Karpas-422 (cell line): ENCODE data around the gene MYO5A. TPM values are rescaled to one million over a fixed set of nuclear protein-coding genes. Genes with fewer than 3 reads are reported as not detected.
"Not testable (repeated sequence)": the region's sequence is repeated elsewhere in the genome, so short reads cannot be mapped to it uniquely, and the experiment has no call there.

Source experiments
- DNase-seq: peaks from one replicate; pipeline ENCODE4 v3.0.0-alpha.2; 2015
- H2AFZ ChIP-seq: fragments of 200-600 bp; sonication (generic); 2 replicates; pipeline ENCODE4 v1.6.1; 2014; ENCODE audit warnings: antibody characterized with exemption, low read length, mixed read lengths
- H3K27ac ChIP-seq: fragments of 200-600 bp; sonication (generic); 2 replicates; pipeline ENCODE4 v1.5.1; 2014; ENCODE audit warnings: mild to moderate bottlenecking, low read length, moderate library complexity
- H3K27me3 ChIP-seq: fragments of 200-600 bp; sonication (generic); 2 replicates; pipeline ENCODE4 v1.6.1; 2014; ENCODE audit warnings: low read length, mixed read lengths
- H3K36me3 ChIP-seq: fragments of 200-600 bp; sonication (generic); 2 replicates; pipeline ENCODE4 v1.6.1; 2014; ENCODE audit warnings: low read length, mixed read lengths; ENCODE audit not compliant: insufficient read depth
- H3K4me1 ChIP-seq: fragments of 200-600 bp; sonication (generic); 2 replicates; pipeline ENCODE4 v1.6.1; 2014; ENCODE audit warnings: mild to moderate bottlenecking, low read length, mixed read lengths
- H3K4me2 ChIP-seq: fragments of 200-600 bp; sonication (generic); 2 replicates; pipeline ENCODE4 v1.6.1; 2014; ENCODE audit warnings: low read length, low read depth, mild to moderate bottlenecking; ENCODE audit not compliant: poor library complexity, severe bottlenecking
- H3K4me3 ChIP-seq: fragments of 200-600 bp; sonication (generic); 2 replicates; pipeline ENCODE4 v1.5.1; 2014; ENCODE audit warnings: mild to moderate bottlenecking, antibody characterized with exemption, low read length, mixed read lengths
- H3K79me2 ChIP-seq: fragments of 200-600 bp; sonication (generic); 2 replicates; pipeline ENCODE4 v1.6.1; 2014; ENCODE audit warnings: mild to moderate bottlenecking, low read length, mixed read lengths
- H3K9ac ChIP-seq: fragments of 200-600 bp; sonication (generic); 2 replicates; pipeline ENCODE4 v1.6.0; 2014; ENCODE audit warnings: low read length
- H3K9me2 ChIP-seq: fragments of 200-600 bp; sonication (generic), shearing (Covaris generic); replicated peaks from 2 replicates; pipeline ENCODE4 v1.6.0; 2014; ENCODE audit warnings: mild to moderate bottlenecking, low read length, moderate library complexity; ENCODE audit not compliant: insufficient read depth
- H3K9me3 ChIP-seq: fragments of 300-700, 200-600 bp; sonication (generic); 2 replicates; pipeline ENCODE4 v1.6.1; 2014; ENCODE audit warnings: low read length, mixed read lengths
- H4K20me1 ChIP-seq: fragments of 200-600 bp; sonication (generic); 2 replicates; pipeline ENCODE4 v1.6.1; 2014; ENCODE audit warnings: mild to moderate bottlenecking, antibody characterized with exemption, low read length, low read depth; ENCODE audit not compliant: insufficient read depth
- total RNA-seq: library from RNA; depleted of rRNA; stranded (reverse); fragments of >200 nt; shearing (Covaris generic); gene quantifications from 2 replicates; pipeline ENCODE4 v1.2.3, GENCODE V29; 2014; ENCODE audit warnings: low replicate concordance

The MYO5A gene
- total RNA-seq, 1 experiment from 2014 or later, result 34.8 TPM

DNA sequence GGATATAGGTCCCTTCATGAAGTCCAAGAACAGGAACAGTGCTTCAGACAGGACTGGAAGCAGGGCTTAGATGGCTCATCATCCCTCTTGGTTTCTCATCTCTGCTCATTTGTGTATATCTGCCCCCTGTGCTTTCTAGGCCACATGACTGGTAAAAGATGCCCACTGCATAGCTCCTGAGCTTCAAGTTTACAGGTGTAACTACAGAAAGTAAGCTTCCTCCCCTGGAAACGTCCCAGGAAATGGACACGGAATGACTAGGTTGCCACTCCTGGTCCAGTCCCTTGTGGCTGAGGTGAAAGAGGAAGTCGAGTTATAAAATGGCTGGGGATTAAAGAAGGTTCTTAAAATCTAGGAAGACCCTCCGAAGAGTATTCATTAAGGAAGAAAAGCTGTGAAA lies 32.5 kb downstream of the MYO5A start:
- Histone ChIP-seq H3K4me2 (peak overlapping the region; percentile 42), H3K9ac (no peak overlapping the region), H4K20me1 (no peaks in the 10 kb centered on the region), H3K9me2 (no peaks in the 10 kb centered on the region), H3K4me3 (no peak overlapping the region; the same call in 1 of the 2 replicates), H3K27ac (peak overlapping the region; percentile 48), H3K4me1 (peaks cover 31% of the 10 kb centered on the region), H3K79me2 (peaks cover 89% of the 10 kb centered on the region), H3K27me3 (no peaks in the 10 kb centered on the region), H2AFZ (no peak overlapping the region), H3K9me3 (no peaks in the 10 kb centered on the region), H3K36me3 (no peaks in the 10 kb centered on the region)
- DNase-seq, result peak; percentile 58

DNA sequence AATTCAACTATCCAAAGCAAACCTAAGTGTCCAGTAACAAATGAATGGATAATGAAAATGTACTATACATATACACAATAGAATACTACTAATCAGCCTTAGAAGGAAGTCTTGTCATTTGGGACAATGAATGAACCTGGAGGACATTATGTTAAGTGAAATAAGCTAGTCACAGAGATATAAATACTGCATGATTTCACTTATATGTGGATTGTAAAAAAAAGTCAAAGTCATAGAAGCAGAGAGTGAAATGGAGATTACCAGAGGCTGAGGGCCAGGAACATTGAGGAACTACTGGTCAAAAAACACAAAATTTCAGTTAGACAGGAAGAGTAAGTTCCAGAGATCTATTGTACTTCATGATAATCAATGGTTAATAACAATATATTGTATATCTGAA lies 33.6 kb downstream of the MYO5A start:
- no peak overlapping the region for H3K27ac ChIP-seq
- H3K27me3 ChIP-seq, result no peaks in the 10 kb centered on the region
- no peak for DNase-seq
- no peak overlapping the region for H3K9ac ChIP-seq
- no peak overlapping the region for H3K4me3 ChIP-seq
- H4K20me1 ChIP-seq, result no peaks in the 10 kb centered on the region
- H3K9me3 ChIP-seq, result no peaks in the 10 kb centered on the region
- peaks cover 33% of the 10 kb centered on the region for H3K4me1 ChIP-seq
- no peaks in the 10 kb centered on the region for H3K9me2 ChIP-seq
- H3K4me2 ChIP-seq, result no peak overlapping the region
- no peak overlapping the region for H2AFZ ChIP-seq
- H3K79me2 ChIP-seq, result peaks cover 91% of the 10 kb centered on the region
- H3K36me3 ChIP-seq, result no peaks in the 10 kb centered on the region

DNA sequence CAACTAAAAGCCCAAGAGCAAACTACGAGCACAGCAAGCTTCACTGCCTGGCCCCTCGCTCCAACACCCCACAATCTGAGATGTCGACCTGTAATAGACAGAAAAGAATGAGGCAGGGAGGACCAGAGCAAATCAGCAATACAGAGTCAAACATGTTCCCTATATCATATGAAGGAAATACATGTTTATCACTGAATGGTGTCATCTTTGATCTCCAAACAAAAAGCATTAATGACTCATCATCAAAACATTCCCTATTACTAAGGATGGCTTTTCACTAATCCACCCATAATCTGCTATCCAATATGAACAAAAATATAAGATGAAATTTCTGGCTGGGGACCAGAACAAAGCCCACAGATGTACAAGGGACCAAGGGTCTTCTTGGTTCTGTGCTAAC lies 34.7 kb downstream of the MYO5A start:
- Histone ChIP-seq H3K4me1 (peaks cover 40% of the 10 kb centered on the region), H3K9ac (no peak overlapping the region), H4K20me1 (no peaks in the 10 kb centered on the region), H2AFZ (no peak overlapping the region), H3K27me3 (no peaks in the 10 kb centered on the region), H3K9me3 (no peaks in the 10 kb centered on the region), H3K79me2 (peaks cover 92% of the 10 kb centered on the region), H3K27ac (no peak overlapping the region), H3K4me3 (no peak overlapping the region), H3K9me2 (no peaks in the 10 kb centered on the region), H3K36me3 (no peaks in the 10 kb centered on the region), H3K4me2 (no peak overlapping the region)
- DNase-seq, result no peak

DNA sequence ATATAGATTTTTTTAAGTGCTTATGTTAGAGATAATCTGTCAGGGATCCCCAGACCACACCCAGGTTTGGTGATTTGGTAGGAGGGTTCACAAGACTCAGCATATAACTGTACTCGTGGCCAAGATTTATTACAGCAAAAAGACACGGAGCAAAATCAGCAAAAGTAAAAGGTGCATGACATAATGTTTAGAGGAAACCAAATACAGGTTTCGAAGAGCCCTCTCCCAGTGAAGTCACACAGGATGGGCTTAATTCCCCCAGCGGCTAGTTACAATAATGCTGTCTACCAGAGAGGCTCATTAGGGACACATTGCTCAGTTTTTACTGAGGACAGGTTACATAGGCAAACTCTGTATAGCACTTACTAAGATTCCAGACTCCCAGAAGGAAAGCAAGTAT lies 36.5 kb downstream of the MYO5A start:
- H3K4me3 ChIP-seq, result no peak overlapping the region
- no peak overlapping the region for H3K9ac ChIP-seq
- no peak overlapping the region for H2AFZ ChIP-seq
- no peaks in the 10 kb centered on the region for H3K9me3 ChIP-seq
- peaks cover 44% of the 10 kb centered on the region for H3K4me1 ChIP-seq
- H3K36me3 ChIP-seq, result no peaks in the 10 kb centered on the region
- H3K79me2 ChIP-seq, result peaks cover 98% of the 10 kb centered on the region
- no peaks in the 10 kb centered on the region for H4K20me1 ChIP-seq
- no peaks in the 10 kb centered on the region for H3K27me3 ChIP-seq
- DNase-seq, result no peak
- H3K9me2 ChIP-seq, result no peaks in the 10 kb centered on the region
- H3K4me2 ChIP-seq, result no peak overlapping the region
- H3K27ac ChIP-seq, result no peak overlapping the region

DNA sequence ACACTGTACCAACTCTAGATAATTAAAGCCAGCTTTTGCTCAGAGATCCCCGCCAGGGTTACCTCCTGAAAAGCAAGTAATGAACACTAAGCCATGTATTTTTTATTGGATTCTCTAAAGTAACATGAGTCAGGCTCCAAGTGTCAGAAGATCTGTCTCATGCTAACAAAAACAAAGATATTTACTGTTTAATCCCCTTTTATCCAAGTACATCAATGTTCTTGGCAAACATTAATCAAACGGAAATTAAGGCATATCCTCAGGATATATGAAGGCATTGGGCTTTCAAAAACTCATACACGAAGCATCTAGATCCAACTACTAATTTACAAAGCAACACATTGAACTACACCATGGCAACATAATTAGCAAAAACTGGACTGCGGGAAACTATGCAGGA lies 37.2 kb downstream of the MYO5A start:
- Histone ChIP-seq H3K27me3 (no peaks in the 10 kb centered on the region), H2AFZ (no peak overlapping the region), H3K4me1 (peaks cover 40% of the 10 kb centered on the region), H3K9ac (no peak overlapping the region), H3K4me2 (no peak overlapping the region), H3K79me2 (peaks cover 98% of the 10 kb centered on the region), H3K9me3 (no peaks in the 10 kb centered on the region), H3K4me3 (no peak overlapping the region), H3K36me3 (no peaks in the 10 kb centered on the region), H3K9me2 (no peaks in the 10 kb centered on the region), H3K27ac (no peak overlapping the region), H4K20me1 (no peaks in the 10 kb centered on the region)
- DNase-seq, result no peak

DNA sequence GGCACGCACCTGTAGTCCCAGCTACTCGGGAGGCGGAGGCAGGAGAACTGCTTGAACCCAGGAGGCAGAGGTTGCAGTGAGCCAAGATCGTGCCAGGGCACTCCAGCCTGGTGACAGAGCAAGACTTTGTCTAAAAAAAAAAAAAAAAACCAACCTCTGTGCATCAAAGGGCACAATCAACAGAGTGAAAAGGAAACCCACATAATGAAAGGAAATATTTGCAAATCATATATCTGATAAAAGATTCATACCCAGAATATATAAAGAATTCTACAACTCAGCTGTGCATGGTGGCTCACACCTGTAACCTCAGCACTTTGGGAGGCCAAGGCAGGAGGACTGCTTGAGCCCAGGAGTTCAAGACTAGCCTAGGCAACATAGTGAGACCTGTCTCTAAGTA lies 39.2 kb downstream of the MYO5A start:
- H2AFZ ChIP-seq, H4K20me1 ChIP-seq, DNase-seq, H3K4me3 ChIP-seq, H3K9me2 ChIP-seq, H3K9me3 ChIP-seq, H3K27ac ChIP-seq, H3K36me3 ChIP-seq, H3K9ac ChIP-seq, H3K27me3 ChIP-seq, H3K4me2 ChIP-seq: not testable (repeated sequence)
- Histone ChIP-seq H3K79me2 (peaks cover 98% of the 10 kb centered on the region), H3K4me1 (peaks cover 40% of the 10 kb centered on the region)

DNA sequence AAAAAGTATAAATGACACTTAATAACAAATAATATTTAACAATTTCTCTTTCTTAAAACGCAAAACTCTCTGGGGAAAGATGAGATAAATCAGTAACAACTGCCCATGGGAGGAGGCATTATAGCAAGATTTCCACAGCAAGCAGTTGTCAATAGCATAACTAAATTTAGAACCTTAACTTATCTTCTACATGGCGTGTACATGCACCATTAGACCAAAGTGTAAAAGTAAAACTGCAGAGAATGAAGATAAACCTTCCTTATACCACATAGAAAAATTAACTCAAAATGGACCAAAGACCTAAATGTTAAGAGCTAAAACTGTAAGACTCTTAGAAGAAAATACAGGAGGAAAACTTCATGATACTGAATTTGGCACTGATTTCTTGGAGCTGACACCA lies 39.9 kb downstream of the MYO5A start:
- H3K9me2 ChIP-seq, result no peaks in the 10 kb centered on the region
- H4K20me1 ChIP-seq, result no peaks in the 10 kb centered on the region
- H3K36me3 ChIP-seq, result no peaks in the 10 kb centered on the region
- no peak for DNase-seq
- no peak overlapping the region for H3K4me2 ChIP-seq
- no peaks in the 10 kb centered on the region for H3K27me3 ChIP-seq
- no peak overlapping the region for H3K9ac ChIP-seq
- H3K4me3 ChIP-seq, result no peak overlapping the region
- no peaks in the 10 kb centered on the region for H3K9me3 ChIP-seq
- no peak overlapping the region for H2AFZ ChIP-seq
- H3K27ac ChIP-seq, result no peak overlapping the region
- H3K79me2 ChIP-seq, result peaks cover 98% of the 10 kb centered on the region
- H3K4me1 ChIP-seq, result peaks cover 44% of the 10 kb centered on the region

DNA sequence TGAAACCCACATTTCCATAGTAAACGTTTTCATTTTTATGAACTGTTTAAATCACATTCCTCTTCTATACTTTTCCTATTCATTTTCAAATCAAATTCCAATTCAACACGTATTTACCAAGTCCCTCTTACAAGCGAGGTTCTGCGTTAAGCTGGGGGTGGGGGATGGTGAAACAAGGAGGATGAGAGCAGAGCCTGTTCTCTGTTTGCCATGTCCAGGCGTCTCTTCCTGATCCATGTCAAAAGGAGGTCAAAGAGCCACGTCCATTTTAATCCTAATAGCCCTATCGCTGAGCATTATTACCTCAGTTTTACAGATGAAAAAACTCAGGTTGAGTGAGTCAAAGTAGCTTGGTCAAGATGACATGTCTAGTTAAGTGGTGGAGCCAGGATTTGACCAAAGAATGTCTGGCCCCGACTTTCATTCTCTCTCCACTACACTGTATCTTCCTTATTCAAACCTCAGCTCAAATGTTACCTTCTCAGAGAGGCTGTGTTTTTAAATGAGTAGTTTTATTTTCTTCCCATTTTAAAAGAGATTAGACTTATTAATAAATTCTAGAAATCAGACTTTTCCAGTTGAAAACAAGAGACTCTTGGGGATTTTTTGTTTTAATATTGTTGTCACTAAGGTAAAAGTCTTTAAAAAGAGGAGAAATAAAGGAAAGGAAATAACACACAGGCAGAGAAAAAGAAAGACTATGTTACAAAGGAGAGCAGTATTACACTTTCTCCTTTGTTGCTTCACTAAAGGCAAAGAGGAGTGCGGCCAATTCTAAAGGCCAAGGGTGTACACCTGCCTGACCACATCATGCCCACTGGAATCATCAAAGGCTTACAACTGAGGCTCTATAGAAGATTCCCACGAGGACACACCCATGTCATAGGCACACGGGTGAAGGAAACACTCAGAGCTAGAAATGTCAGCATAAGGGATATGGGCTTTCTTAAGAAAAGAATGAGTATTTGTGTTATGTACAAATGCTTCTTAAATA lies 42.4 kb downstream of the MYO5A start:
- H3K4me2 ChIP-seq, result no peak overlapping the region

More for the DNA sequence above, 42.4 kb downstream of the MYO5A start:
- Histone ChIP-seq H3K79me2 (peaks cover 96% of the 10 kb centered on the region), H3K9me2 (no peaks in the 10 kb centered on the region), H3K9ac (no peak overlapping the region), H3K4me1 (peaks cover 63% of the 10 kb centered on the region), H3K4me3 (no peak overlapping the region), H2AFZ (no peak overlapping the region), H3K27ac (peak overlapping the region; percentile 32; the same call in 1 of the 2 replicates), H3K27me3 (no peaks in the 10 kb centered on the region), H3K36me3 (no peaks in the 10 kb centered on the region), H3K9me3 (no peaks in the 10 kb centered on the region), H4K20me1 (no peaks in the 10 kb centered on the region)
- no peak for DNase-seq
